ENCODE results near the gene BIN1.

BIN1 gene

GRCh38 chr2:127074358-127074757, 32.6 kb downstream of the BIN1 start:
- peaks cover 6% of the 10 kb centered on the region; the same call in 1 of the 2 replicates for H4K20me1 ChIP-seq (ENCODE audit: insufficient read depth, low read length)
- ATAC-seq (ENCODE audit: insufficient read depth, low read depth), result no peak
- H3K27ac ChIP-seq (ENCODE audit: low read length), result no peak overlapping the region
- no peaks in the 10 kb centered on the region for H3K36me3 ChIP-seq (ENCODE audit: insufficient read depth, low read length)
- no peak overlapping the region for H3K4me2 ChIP-seq (ENCODE audit: insufficient read depth, low read length)
- H3K27me3 ChIP-seq (ENCODE audit: insufficient read depth, low read length, poor library complexity), result no peaks in the 10 kb centered on the region
- H3K4me1 ChIP-seq (ENCODE audit: insufficient read depth, low read length), result no peaks in the 10 kb centered on the region
- DNase-seq, result no peak
- H3K9me3 ChIP-seq (ENCODE audit: insufficient read depth, low read length, severe bottlenecking), result no peaks in the 10 kb centered on the region
- H3K79me2 ChIP-seq (ENCODE audit: insufficient read depth, low read length), result no peaks in the 10 kb centered on the region
- H3K4me3 ChIP-seq (ENCODE audit: low read depth in 1 of 2, low read length in 2 of 2), result no peak overlapping the region
- H3K9ac ChIP-seq (ENCODE audit: low read depth, low read length), result no peak overlapping the region
- TF ChIP-seq CTCF (IDR thresholded peaks at IDR 0.05; ENCODE audit: borderline replicate concordance, extremely low read depth, low read length, poor library complexity, severe bottlenecking) (no peak), EZH2 (IDR thresholded peaks at IDR 0.05; ENCODE audit: borderline replicate concordance, low read depth, low read length, severe bottlenecking) (no peak)
- no peak overlapping the region for H2AFZ ChIP-seq (ENCODE audit: low read depth, low read length)

- Histone ChIP-seq H2AFZ (ENCODE audit: low read depth, low read length) (no peak overlapping the region), H3K36me3 (ENCODE audit: insufficient read depth, low read length) (no peaks in the 10 kb centered on the region), H4K20me1 (ENCODE audit: insufficient read depth, low read length) (0 out of 2 replicates have a peak, but pooled peaks cover 3% of the 10 kb centered on the region), H3K27me3 (ENCODE audit: insufficient read depth, low read length, poor library complexity) (no peaks in the 10 kb centered on the region), H3K27ac (ENCODE audit: low read length) (no peak overlapping the region), H3K4me3 (ENCODE audit: low read depth in 1 of 2, low read length in 2 of 2) (no peak overlapping the region), H3K9me3 (ENCODE audit: insufficient read depth, low read length, severe bottlenecking) (no peaks in the 10 kb centered on the region), H3K4me1 (ENCODE audit: insufficient read depth, low read length) (no peaks in the 10 kb centered on the region), H3K9ac (ENCODE audit: low read depth, low read length) (no peak overlapping the region), H3K4me2 (ENCODE audit: insufficient read depth, low read length) (no peak overlapping the region), H3K79me2 (ENCODE audit: insufficient read depth, low read length) (no peaks in the 10 kb centered on the region)
- no peak for ATAC-seq (ENCODE audit: insufficient read depth, low read depth)
- no peak for TF ChIP-seq CTCF (IDR thresholded peaks at IDR 0.05; ENCODE audit: borderline replicate concordance, extremely low read depth, low read length, poor library complexity, severe bottlenecking)
- TF ChIP-seq EZH2 (IDR thresholded peaks at IDR 0.05; ENCODE audit: borderline replicate concordance, low read depth, low read length, severe bottlenecking), result no peak
- no peak for DNase-seq
These were observed 34.0 kb downstream of the BIN1 start for GRCh38 chr2:127072970-127073369.

DNA sequence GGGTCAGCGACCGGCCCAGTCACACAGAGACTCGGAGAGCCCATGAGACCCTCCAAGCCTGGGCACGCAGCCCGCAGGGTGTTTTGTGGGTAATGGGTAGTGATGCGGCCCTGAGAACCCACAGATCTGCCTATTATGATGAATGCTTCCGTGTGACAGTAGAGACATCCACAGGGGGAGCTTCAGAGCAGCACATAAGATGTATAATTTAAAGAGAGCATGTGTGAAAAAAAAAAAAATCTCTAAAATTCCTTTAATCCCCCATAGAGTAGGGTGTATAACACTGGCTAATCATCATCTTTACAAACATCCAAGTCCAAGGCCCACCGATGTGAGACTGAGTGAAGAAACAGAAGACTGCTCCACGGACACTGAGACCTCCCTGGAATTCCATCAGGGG, 34.6 kb downstream of the BIN1 start:
- H3K36me3 ChIP-seq (ENCODE audit: insufficient read depth, low read length), result no peaks in the 10 kb centered on the region
- DNase-seq (no peak), ATAC-seq (ENCODE audit: insufficient read depth, low read depth) (no peak)
- TF ChIP-seq CTCF (IDR thresholded peaks at IDR 0.05; ENCODE audit: borderline replicate concordance, extremely low read depth, low read length, poor library complexity, severe bottlenecking) (no peak), EZH2 (IDR thresholded peaks at IDR 0.05; ENCODE audit: borderline replicate concordance, low read depth, low read length, severe bottlenecking) (no peak)
- no peaks in the 10 kb centered on the region for H3K9me3 ChIP-seq (ENCODE audit: insufficient read depth, low read length, severe bottlenecking)
- no peaks in the 10 kb centered on the region for H3K79me2 ChIP-seq (ENCODE audit: insufficient read depth, low read length)
- no peak overlapping the region for H3K9ac ChIP-seq (ENCODE audit: low read depth, low read length)
- H3K4me2 ChIP-seq (ENCODE audit: insufficient read depth, low read length), result no peak overlapping the region
- H3K27ac ChIP-seq (ENCODE audit: low read length), result no peak overlapping the region
- H2AFZ ChIP-seq (ENCODE audit: low read depth, low read length), result no peak overlapping the region
- H3K4me1 ChIP-seq (ENCODE audit: insufficient read depth, low read length), result no peaks in the 10 kb centered on the region
- 0 out of 2 replicates have a peak, but pooled peaks cover 3% of the 10 kb centered on the region for H4K20me1 ChIP-seq (ENCODE audit: insufficient read depth, low read length)
- H3K4me3 ChIP-seq (ENCODE audit: low read depth in 1 of 2, low read length in 2 of 2), result no peak overlapping the region
- H3K27me3 ChIP-seq (ENCODE audit: insufficient read depth, low read length, poor library complexity), result no peaks in the 10 kb centered on the region

GRCh38 chr2:127071901-127072328, 35.0 kb downstream of the BIN1 start:
- Histone ChIP-seq H3K36me3 (ENCODE audit: insufficient read depth, low read length) (no peaks in the 10 kb centered on the region), H3K9me3 (ENCODE audit: insufficient read depth, low read length, severe bottlenecking) (no peaks in the 10 kb centered on the region), H3K27ac (ENCODE audit: low read length) (no peak overlapping the region), H3K4me3 (ENCODE audit: low read depth in 1 of 2, low read length in 2 of 2) (no peak overlapping the region), H4K20me1 (ENCODE audit: insufficient read depth, low read length) (0 out of 2 replicates have a peak, but pooled peaks cover 3% of the 10 kb centered on the region), H2AFZ (ENCODE audit: low read depth, low read length) (no peak overlapping the region), H3K79me2 (ENCODE audit: insufficient read depth, low read length) (no peaks in the 10 kb centered on the region), H3K27me3 (ENCODE audit: insufficient read depth, low read length, poor library complexity) (no peaks in the 10 kb centered on the region), H3K4me1 (ENCODE audit: insufficient read depth, low read length) (no peaks in the 10 kb centered on the region), H3K4me2 (ENCODE audit: insufficient read depth, low read length) (no peak overlapping the region), H3K9ac (ENCODE audit: low read depth, low read length) (no peak overlapping the region)
- no peak for TF ChIP-seq CTCF (IDR thresholded peaks at IDR 0.05; ENCODE audit: borderline replicate concordance, extremely low read depth, low read length, poor library complexity, severe bottlenecking)
- ATAC-seq (ENCODE audit: insufficient read depth, low read depth) (no peak), DNase-seq (no peak)

Measured in DND-41 (cell line).